Sigmoid colon (tissue), 4 donors: Measurements from ENCODE around the gene CC2D2A.

Source experiments
- EP300 ChIP-seq, 4 donors: sonication (generic); formaldehyde crosslinking; IDR thresholded peaks; one replicate each; pipeline ENCODE4 v1.6.1; 2017; ENCODE audit warnings: antibody characterized with exemption in 4 of 4
- POLR2A ChIP-seq, 2 donors: fragments of 450-650 bp; IDR thresholded peaks; one replicate each; pipeline ENCODE4 v1.6.1; 2016; ENCODE audit warnings: antibody characterized with exemption in 2 of 2, mild to moderate bottlenecking in 2 of 2, moderate library complexity in 2 of 2
- POLR2AphosphoS5 ChIP-seq, 4 donors: sonication (generic); formaldehyde crosslinking; IDR thresholded peaks; one replicate each; pipeline ENCODE4 v1.6.1; 2017; ENCODE audit warnings: antibody characterized with exemption in 4 of 4
- TF ChIP-seq, protein P1 (sequence below), 4 experiments: fragments of 450-650 bp in 3 of 4; fragments of 200-600 bp in 1 of 4; IDR thresholded peaks; one replicate each; pipeline ENCODE4 v1.5.1; 2016 to 2019; ENCODE audit warnings: antibody characterized with exemption in 4 of 4, mild to moderate bottlenecking in 3 of 4, moderate library complexity in 2 of 4

DNA sequence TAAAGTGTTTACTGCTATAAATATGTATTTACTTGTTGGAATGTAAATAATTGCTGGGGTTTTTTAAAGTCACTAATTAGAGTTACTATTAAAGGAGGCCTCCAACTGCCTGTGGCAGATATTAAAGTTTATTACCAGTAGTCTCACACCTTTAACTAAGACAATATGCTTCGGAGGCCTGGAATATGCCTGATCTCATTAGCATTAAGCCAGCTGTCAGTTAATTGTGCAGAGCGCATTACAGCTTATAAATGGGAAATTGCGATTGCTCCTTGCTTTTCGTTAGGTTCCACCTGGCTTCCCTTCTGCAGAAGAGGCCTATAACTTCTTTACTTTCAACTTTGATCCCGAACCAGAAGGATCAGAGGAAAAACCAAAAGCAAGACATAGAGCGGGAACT is 41.3 kb downstream of the CC2D2A start:
- no peak for TF ChIP-seq POLR2A (IDR thresholded peaks at IDR 0.05)
- TF ChIP-seq POLR2AphosphoS5 (IDR thresholded peaks at IDR 0.05), result no peak
- TF ChIP-seq, protein P1, sequence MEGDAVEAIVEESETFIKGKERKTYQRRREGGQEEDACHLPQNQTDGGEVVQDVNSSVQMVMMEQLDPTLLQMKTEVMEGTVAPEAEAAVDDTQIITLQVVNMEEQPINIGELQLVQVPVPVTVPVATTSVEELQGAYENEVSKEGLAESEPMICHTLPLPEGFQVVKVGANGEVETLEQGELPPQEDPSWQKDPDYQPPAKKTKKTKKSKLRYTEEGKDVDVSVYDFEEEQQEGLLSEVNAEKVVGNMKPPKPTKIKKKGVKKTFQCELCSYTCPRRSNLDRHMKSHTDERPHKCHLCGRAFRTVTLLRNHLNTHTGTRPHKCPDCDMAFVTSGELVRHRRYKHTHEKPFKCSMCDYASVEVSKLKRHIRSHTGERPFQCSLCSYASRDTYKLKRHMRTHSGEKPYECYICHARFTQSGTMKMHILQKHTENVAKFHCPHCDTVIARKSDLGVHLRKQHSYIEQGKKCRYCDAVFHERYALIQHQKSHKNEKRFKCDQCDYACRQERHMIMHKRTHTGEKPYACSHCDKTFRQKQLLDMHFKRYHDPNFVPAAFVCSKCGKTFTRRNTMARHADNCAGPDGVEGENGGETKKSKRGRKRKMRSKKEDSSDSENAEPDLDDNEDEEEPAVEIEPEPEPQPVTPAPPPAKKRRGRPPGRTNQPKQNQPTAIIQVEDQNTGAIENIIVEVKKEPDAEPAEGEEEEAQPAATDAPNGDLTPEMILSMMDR (IDR thresholded peaks at IDR 0.05), result no peak
- TF ChIP-seq EP300 (IDR thresholded peaks at IDR 0.05), result no peak
